Keratinocyte (primary cell): ENCODE measurements around the gene MMS19. TPM values are rescaled to one million over a fixed set of nuclear protein-coding genes. Genes with fewer than 3 reads are reported as not detected.
A peak's percentile ranks its signal among the peaks of the same experiment; 100 is the strongest.
"Not testable (repeated sequence)": the region's sequence is repeated elsewhere in the genome, so short reads cannot be mapped to it uniquely, and the experiment has no call there.

Experiments
- DNase-seq: peaks from one replicate; pipeline ENCODE4 v3.0.0-alpha.2; 2011; ENCODE audit warnings: low read depth, missing footprints, low spot score
- FAIRE-seq: peaks from 2 replicates; lab custom pipeline; 2011; peaks lifted over from hg19 to GRCh38; lab: Jason Lieb, UNC
- H2AFZ ChIP-seq: 2 replicates; pipeline ENCODE4 v1.6.0; 2012; ENCODE audit warnings: low read length, control low read depth, inconsistent platforms; ENCODE audit not compliant: control insufficient read depth
- H3K27ac ChIP-seq: 2 replicates; pipeline ENCODE4 v1.5.1; 2011; ENCODE audit warnings: low read length; ENCODE audit not compliant: control insufficient read depth, insufficient read depth
- H3K27me3 ChIP-seq: 3 replicates; pipeline ENCODE4 v1.6.0; 2011; ENCODE audit warnings: low read length; ENCODE audit not compliant: control insufficient read depth, insufficient read depth; ENCODE audit errors: extremely low read depth
- H3K36me3 ChIP-seq, 2 experiments: 2 replicates in 1 of 2; 3 replicates in 1 of 2; pipeline ENCODE4 v1.5.1; 2011; ENCODE audit warnings: low read length in 2 of 2, mild to moderate bottlenecking in 1 of 2; ENCODE audit not compliant: control insufficient read depth in 2 of 2, insufficient read depth in 2 of 2; ENCODE audit errors: extremely low read depth in 1 of 2
- H3K4me1 ChIP-seq: 3 replicates; pipeline ENCODE4 v1.5.1; 2011; ENCODE audit warnings: low read length; ENCODE audit not compliant: control insufficient read depth, insufficient read depth; ENCODE audit errors: extremely low read depth
- H3K4me2 ChIP-seq: 3 replicates; pipeline ENCODE4 v1.6.0; 2011; ENCODE audit warnings: low read depth, low read length; ENCODE audit not compliant: control insufficient read depth, insufficient read depth; ENCODE audit errors: extremely low read depth
- H3K4me3 ChIP-seq, 3 experiments: fragments of 200-600 bp in 1 of 3; sonication (generic) in 1 of 3; 2 replicates in 2 of 3; 3 replicates in 1 of 3; pipeline ENCODE4 v1.5.1; 2011 to 2016; ENCODE audit warnings: low read length in 3 of 3, mild to moderate bottlenecking in 3 of 3, control low read depth in 2 of 3, inconsistent platforms in 1 of 3, low read depth in 1 of 3, mixed read lengths in 1 of 3, mixed run types in 1 of 3, moderate library complexity in 1 of 3; ENCODE audit not compliant: control insufficient read depth in 2 of 3, insufficient read depth in 2 of 3; ENCODE audit errors: extremely low read depth in 1 of 3
- H3K79me2 ChIP-seq: 2 replicates; pipeline ENCODE4 v1.6.0; 2012; ENCODE audit warnings: low read length; ENCODE audit not compliant: control insufficient read depth, insufficient read depth
- H3K9ac ChIP-seq: 3 replicates; pipeline ENCODE4 v1.6.0; 2011; ENCODE audit warnings: low read length; ENCODE audit not compliant: control insufficient read depth, insufficient read depth; ENCODE audit errors: extremely low read depth
- H3K9me1 ChIP-seq: 3 replicates; pipeline ENCODE4 v1.6.0; 2011; ENCODE audit warnings: low read length; ENCODE audit not compliant: control insufficient read depth, insufficient read depth; ENCODE audit errors: extremely low read depth
- H3K9me3 ChIP-seq: 2 replicates; pipeline ENCODE4 v1.5.1; 2012; ENCODE audit warnings: low read depth, low read length; ENCODE audit not compliant: control insufficient read depth
- H4K20me1 ChIP-seq: 3 replicates; pipeline ENCODE4 v1.6.0; 2011; ENCODE audit warnings: low read length; ENCODE audit not compliant: control insufficient read depth, insufficient read depth; ENCODE audit errors: extremely low read depth
- EZH2 ChIP-seq: IDR thresholded peaks from one replicate; pipeline ENCODE4 v1.6.1; 2012; ENCODE audit warnings: inconsistent platforms, mild to moderate bottlenecking, low read length, moderate library complexity
- dilution Hi-C: fragments of 300-500 bp; cut with MboI; formaldehyde crosslinking; loops from one replicate; pipeline ENCODE4 v1.7.0; 2020; ENCODE audit warnings: low sequenced_read_pairs; ENCODE audit not compliant: extremely low pct_ligation_motif_present
- polyA plus RNA-seq, 5 experiments: library from polyadenylated mRNA; depleted of rRNA in 3 of 5; stranded (reverse) in 3 of 5; stranded (forward) in 1 of 5; unstranded in 1 of 5; fragments of >200 nt; gene quantifications; 1 replicate in 1 of 5; 2 replicates in 3 of 5; 3 replicates in 1 of 5; pipeline versions ENCODE4 v1.2.1 to v1.2.3, GENCODE V29; 2011 to 2012; ENCODE audit warnings: missing spikeins in 2 of 5, low read depth in 1 of 5, low replicate concordance in 1 of 5
- TF ChIP-seq, protein P1 (sequence below), 3 experiments: IDR thresholded peaks in 1 of 3; conservative IDR thresholded peaks in 1 of 3; optimal IDR thresholded peaks in 1 of 3; 2 replicates in 2 of 3; 3 replicates in 1 of 3; pipeline versions ENCODE3 to v1.5.1; 2011; ENCODE audit warnings: low read length in 3 of 3, mild to moderate bottlenecking in 3 of 3, moderate library complexity in 2 of 3, control low read depth in 1 of 3, inconsistent platforms in 1 of 3; ENCODE audit not compliant: insufficient read depth in 2 of 3; ENCODE audit errors: extremely low read depth in 1 of 3

The MMS19 gene
- polyA plus RNA-seq, 1 donor (not counting 4 experiments of a cell fraction or from before 2014, with no cell fraction given): 72.5 TPM

DNA sequence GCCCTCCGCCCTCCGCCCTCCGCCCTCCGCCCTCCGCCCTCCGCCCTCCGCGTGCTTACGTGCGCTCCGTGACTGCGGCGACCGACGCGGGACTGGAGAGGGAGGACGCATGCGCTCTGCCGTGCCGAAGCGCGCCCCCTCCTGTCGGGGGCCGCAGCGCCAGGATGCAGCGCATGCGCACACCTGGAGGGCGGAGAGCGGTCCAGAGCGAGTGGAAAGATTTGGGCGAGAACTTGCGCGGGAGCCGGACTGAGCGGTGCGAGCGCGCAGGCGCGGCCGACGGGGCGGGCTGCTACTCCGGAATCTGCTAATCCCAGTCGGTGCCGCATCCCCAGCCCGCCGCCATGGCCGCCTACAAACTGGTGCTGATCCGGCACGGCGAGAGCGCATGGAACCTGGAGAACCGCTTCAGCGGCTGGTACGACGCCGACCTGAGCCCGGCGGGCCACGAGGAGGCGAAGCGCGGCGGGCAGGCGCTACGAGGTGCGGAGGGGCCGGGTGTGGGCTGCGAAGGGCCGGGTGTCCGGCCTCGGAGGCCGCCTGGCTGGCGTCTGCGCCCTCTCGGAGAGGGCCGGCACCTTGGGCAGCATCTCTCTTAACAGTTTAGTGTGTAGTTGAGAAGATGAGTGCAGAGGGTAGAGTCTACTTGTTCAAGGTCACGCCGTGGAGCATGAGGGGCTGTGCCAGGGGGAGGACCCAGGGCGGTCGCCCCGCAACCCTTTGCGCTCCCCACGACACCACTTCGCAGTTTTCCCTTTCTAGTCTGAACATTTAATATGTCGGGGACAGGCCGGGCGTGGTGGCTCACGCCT, 72.1 kb downstream of the MMS19 start, which contains the start of gene PGAM1:
TSS of gene PGAM1 (plus strand) at position 228 of the 812 bp plus-strand sequence. CDS start at position 345, 117 bp downstream.
- FAIRE-seq (no peak), DNase-seq (peak; percentile 77)
- no peak for TF ChIP-seq EZH2
- TF ChIP-seq, protein P1, sequence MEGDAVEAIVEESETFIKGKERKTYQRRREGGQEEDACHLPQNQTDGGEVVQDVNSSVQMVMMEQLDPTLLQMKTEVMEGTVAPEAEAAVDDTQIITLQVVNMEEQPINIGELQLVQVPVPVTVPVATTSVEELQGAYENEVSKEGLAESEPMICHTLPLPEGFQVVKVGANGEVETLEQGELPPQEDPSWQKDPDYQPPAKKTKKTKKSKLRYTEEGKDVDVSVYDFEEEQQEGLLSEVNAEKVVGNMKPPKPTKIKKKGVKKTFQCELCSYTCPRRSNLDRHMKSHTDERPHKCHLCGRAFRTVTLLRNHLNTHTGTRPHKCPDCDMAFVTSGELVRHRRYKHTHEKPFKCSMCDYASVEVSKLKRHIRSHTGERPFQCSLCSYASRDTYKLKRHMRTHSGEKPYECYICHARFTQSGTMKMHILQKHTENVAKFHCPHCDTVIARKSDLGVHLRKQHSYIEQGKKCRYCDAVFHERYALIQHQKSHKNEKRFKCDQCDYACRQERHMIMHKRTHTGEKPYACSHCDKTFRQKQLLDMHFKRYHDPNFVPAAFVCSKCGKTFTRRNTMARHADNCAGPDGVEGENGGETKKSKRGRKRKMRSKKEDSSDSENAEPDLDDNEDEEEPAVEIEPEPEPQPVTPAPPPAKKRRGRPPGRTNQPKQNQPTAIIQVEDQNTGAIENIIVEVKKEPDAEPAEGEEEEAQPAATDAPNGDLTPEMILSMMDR (optimal IDR thresholded peaks at IDR 0.05 in 1 of 3, IDR thresholded peaks at IDR 0.05 in 1 of 3, conservative IDR thresholded peaks at IDR 0.05 in 1 of 3; ENCODE audit: extremely low read depth in 1 of 3, insufficient read depth in 2 of 3, low read length in 3 of 3): peak; percentile 59 to 99 (median 85)
- H3K4me1 ChIP-seq: peaks cover 22% of the 10 kb centered on the region
- H3K36me3 ChIP-seq: peaks cover 14 to 23% of the 10 kb centered on the region in 2 experiments
- peak within 1 kb of the TSS; percentile 88 for H3K27ac ChIP-seq
- H3K9me1 ChIP-seq: no peaks in the 10 kb centered on the region
- peak within 1 kb of the TSS; percentile 93 for H3K4me2 ChIP-seq
- peak within 1 kb of the TSS; percentile 74 to 97 (median 95) for H3K4me3 ChIP-seq
- H3K27me3 ChIP-seq: no peaks in the 10 kb centered on the region
- peak within 1 kb of the TSS; percentile 34 for H2AFZ ChIP-seq
- peaks cover 48% of the 10 kb centered on the region for H3K79me2 ChIP-seq
- H3K9me3 ChIP-seq: no peaks in the 10 kb centered on the region
- H3K9ac ChIP-seq: peak within 1 kb of the TSS; percentile 94
- H4K20me1 ChIP-seq: peaks cover 6% of the 10 kb centered on the region
- dilution Hi-C loops: no loop called here

DNA sequence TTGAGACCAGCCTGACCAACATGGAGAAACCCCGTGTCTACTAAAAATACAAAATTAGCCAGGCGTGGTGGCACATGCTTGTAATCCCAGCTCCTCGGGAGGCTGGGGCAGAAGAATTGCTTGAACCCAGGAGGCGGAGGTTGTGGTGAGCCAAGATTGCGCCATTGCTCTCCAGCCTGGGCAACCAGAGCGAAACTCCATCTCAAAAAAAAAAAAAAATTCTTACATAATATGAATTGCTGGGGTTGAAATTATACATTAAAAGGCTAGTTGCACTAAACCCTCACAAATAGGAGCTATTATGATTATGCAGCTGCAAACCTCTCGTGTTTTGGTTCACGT, 74.5 kb downstream of the MMS19 start:
- dilution Hi-C loops, H3K27me3 ChIP-seq, H3K4me3 ChIP-seq, DNase-seq, H3K9ac ChIP-seq, H3K36me3 ChIP-seq, H3K9me1 ChIP-seq, H2AFZ ChIP-seq, H4K20me1 ChIP-seq, FAIRE-seq, H3K4me2 ChIP-seq, H3K9me3 ChIP-seq: not testable (repeated sequence)
- peaks cover 22% of the 10 kb centered on the region for H3K4me1 ChIP-seq
- H3K27ac ChIP-seq: peak overlapping the region; percentile 69
- peaks cover 29% of the 10 kb centered on the region for H3K79me2 ChIP-seq
